Measurements from ENCODE around the gene GRXCR2. TPM values are rescaled to one million over a fixed set of nuclear protein-coding genes. Genes with fewer than 3 reads are reported as not detected.
"Not testable (repeated sequence)": the region's sequence is repeated elsewhere in the genome, so short reads cannot be mapped to it uniquely, and the experiment has no call there.

Gene GRXCR2
- total and polyA plus RNA-seq, 4 experiments from 2014 or later = not detected

DNA sequence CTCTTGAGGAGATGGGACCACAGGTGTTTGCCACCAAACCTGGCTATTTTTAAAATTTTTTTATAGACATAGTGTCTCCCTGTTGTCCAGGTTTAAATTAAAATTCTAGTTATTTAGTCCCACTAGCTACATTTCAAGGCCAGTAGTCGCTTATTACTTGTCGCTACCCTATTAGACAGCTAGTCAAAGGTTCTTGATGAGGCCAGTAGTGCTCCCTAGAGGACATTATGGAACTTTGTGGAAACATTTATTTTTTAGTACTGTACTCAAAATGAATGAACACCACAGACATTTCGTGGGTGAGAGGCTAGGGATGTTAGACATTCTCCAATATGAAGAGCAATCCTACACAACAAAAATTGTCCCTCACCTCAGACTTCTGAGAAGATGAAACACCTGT is 14.4 kb upstream of the GRXCR2 start:
- Histone ChIP-seq H3K27ac (ENCODE audit: low read depth, low read length) (no peak overlapping the region), H3K9me3 (ENCODE audit: control insufficient read depth in 1 of 2, low read length in 2 of 2) (no peaks in the 10 kb centered on the region), H3K4me3 (ENCODE audit: low read length in 2 of 2) (no peak overlapping the region), H3K27me3 (ENCODE audit: insufficient read depth, low read length) (no peaks in the 10 kb centered on the region), H3K4me1 (ENCODE audit: insufficient read depth, low read length) (no peaks in the 10 kb centered on the region), H3K36me3 (ENCODE audit: insufficient read depth, low read length) (no peaks in the 10 kb centered on the region)
- ChIA-PET CTCF (ENCODE audit: partially characterized antibody) (no interaction called here), POLR2A (ENCODE audit: partially characterized antibody) (no interaction called here)
- Mint-ChIP-seq H3K4me1 (no peaks in the 10 kb centered on the region), H3K36me3 (no peaks in the 10 kb centered on the region), H3K4me3 (no peak overlapping the region), H3K27me3 (peaks cover 0 to 2% of the 10 kb centered on the region in 2 donors), H3K27ac (no peak overlapping the region), H3K9me3 (peaks cover 2 to 25% (median 15%) of the 10 kb centered on the region in 8 donors)
- DNase-seq = no peak
- intact Hi-C loops (cut with micrococcal nuclease) = no loop called here

- no peak overlapping the region for H3K27ac ChIP-seq (ENCODE audit: low read depth, low read length)
- Mint-ChIP-seq H3K36me3 (no peaks in the 10 kb centered on the region), H3K27ac (no peak overlapping the region), H3K4me3 (no peak overlapping the region), H3K9me3 (peaks cover 0 to 6% (median under 1%) of the 10 kb centered on the region in 8 donors), H3K27me3 (peaks cover 12% of the 10 kb centered on the region in 2 donors), H3K4me1 (no peaks in the 10 kb centered on the region)
- H3K27me3 ChIP-seq (ENCODE audit: insufficient read depth, low read length) = no peaks in the 10 kb centered on the region
- no peak for DNase-seq
- intact Hi-C loops (cut with micrococcal nuclease) = no loop called here
- CTCF ChIA-PET (ENCODE audit: partially characterized antibody) = no interaction called here
- no peaks in the 10 kb centered on the region for H3K9me3 ChIP-seq (ENCODE audit: control insufficient read depth in 1 of 2, low read length in 2 of 2)
- H3K4me3 ChIP-seq (ENCODE audit: low read length in 2 of 2) = no peak overlapping the region
- no peaks in the 10 kb centered on the region for H3K4me1 ChIP-seq (ENCODE audit: insufficient read depth, low read length)
- POLR2A ChIA-PET (ENCODE audit: partially characterized antibody) = no interaction called here
- no peaks in the 10 kb centered on the region for H3K36me3 ChIP-seq (ENCODE audit: insufficient read depth, low read length)
Observed at GRCh38 chr5:145874765-145875164, 2.0 kb upstream of the GRXCR2 start.

DNA sequence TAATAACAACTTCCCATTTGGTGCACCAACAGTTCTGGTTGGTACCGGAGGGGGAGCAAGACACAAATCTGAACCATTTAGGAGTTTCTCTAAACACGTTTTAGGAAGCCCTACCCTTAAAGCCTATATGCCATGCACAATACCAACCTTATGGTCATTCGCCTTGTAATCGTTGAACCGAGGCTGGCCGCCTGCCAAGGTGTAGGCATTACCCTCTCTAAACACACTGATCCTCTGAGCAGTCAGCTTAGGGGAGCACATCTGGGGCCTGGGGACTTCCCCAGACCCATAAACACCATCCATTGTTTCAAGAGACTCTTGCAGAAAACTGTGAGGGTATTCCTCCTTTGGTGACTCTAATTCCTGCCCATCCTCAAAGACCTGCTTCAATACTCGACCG is 328 bp downstream of the GRXCR2 start:
- no peaks in the 10 kb centered on the region for H3K4me1 ChIP-seq (ENCODE audit: insufficient read depth, low read length)
- Mint-ChIP-seq H3K36me3 (no peaks in the 10 kb centered on the region), H3K9me3 (peaks cover 0 to 3% (median 0%) of the 10 kb centered on the region in 8 donors), H3K27me3 (peaks cover 9 to 15% of the 10 kb centered on the region in 2 donors), H3K4me1 (no peaks in the 10 kb centered on the region), H3K27ac (no peak overlapping the region), H3K4me3 (no peak overlapping the region)
- no peaks in the 10 kb centered on the region for H3K36me3 ChIP-seq (ENCODE audit: insufficient read depth, low read length)
- CTCF ChIA-PET (ENCODE audit: partially characterized antibody) = no interaction called here
- H3K27me3 ChIP-seq (ENCODE audit: insufficient read depth, low read length) = no peaks in the 10 kb centered on the region
- H3K9me3 ChIP-seq (ENCODE audit: control insufficient read depth in 1 of 2, low read length in 2 of 2) = no peaks in the 10 kb centered on the region
- no peak for DNase-seq
- intact Hi-C loops (cut with micrococcal nuclease) = no loop called here
- no peak overlapping the region for H3K27ac ChIP-seq (ENCODE audit: low read depth, low read length)
- POLR2A ChIA-PET (ENCODE audit: partially characterized antibody) = no interaction called here
- H3K4me3 ChIP-seq (ENCODE audit: low read length in 2 of 2) = no peak overlapping the region

DNA sequence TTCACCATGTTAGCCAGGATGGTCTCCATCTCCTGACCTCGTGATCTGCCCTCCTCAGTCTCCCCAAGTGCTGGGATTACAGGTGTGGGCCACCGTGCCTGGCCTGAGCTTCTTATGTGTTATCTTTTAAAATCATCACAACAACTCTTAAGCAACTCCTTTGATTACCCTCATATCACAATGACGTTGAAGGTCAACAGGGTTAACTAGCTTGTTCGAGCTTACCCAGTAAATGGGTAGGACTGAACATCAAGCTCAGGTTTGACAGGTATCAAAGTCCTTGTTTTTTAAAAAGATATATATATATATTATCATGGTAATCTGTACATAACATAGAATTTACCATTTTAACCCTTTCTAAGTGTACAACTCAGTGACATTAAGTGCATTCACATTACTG is 3.1 kb downstream of the GRXCR2 start:
- Histone ChIP-seq H3K27me3 (ENCODE audit: insufficient read depth, low read length) (no peaks in the 10 kb centered on the region), H3K9me3 (ENCODE audit: control insufficient read depth in 1 of 2, low read length in 2 of 2) (no peaks in the 10 kb centered on the region), H3K4me3 (ENCODE audit: low read length in 2 of 2) (no peak overlapping the region), H3K4me1 (ENCODE audit: insufficient read depth, low read length) (no peaks in the 10 kb centered on the region), H3K27ac (ENCODE audit: low read depth, low read length) (no peak overlapping the region), H3K36me3 (ENCODE audit: insufficient read depth, low read length) (no peaks in the 10 kb centered on the region)
- intact Hi-C loops (cut with micrococcal nuclease) = no loop called here
- Mint-ChIP-seq H3K4me3 (no peak overlapping the region), H3K27me3 (peaks cover 5 to 15% of the 10 kb centered on the region in 2 donors), H3K36me3 (no peaks in the 10 kb centered on the region), H3K9me3 (peaks cover 0 to 2% (median 0%) of the 10 kb centered on the region in 8 donors), H3K4me1 (no peaks in the 10 kb centered on the region), H3K27ac (peak overlapping the region in 1 of 7 donors; percentile 32)
- ChIA-PET CTCF (ENCODE audit: partially characterized antibody) (no interaction called here), POLR2A (ENCODE audit: partially characterized antibody) (no interaction called here)
- no peak for DNase-seq

DNA sequence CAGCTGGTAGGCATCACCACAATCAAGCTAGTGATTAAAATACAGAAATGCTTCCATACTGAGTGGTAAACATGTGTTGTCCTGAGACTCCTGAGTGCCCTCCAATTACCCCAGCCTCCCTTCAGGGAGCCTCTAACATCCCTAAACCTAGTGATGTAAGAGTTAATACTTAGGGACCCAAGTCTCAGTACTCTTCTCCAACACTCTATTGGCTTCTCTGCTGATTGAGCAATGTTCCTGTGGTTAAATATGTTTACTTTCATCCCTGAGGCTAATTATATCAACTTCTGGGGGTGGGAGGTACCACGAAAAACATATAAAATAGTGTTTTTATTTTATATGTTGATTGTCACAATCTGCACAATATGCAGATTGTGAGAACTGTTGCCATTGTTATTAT is 5.0 kb downstream of the GRXCR2 start:
- H3K27ac Mint-ChIP-seq = no peak overlapping the region
- Histone ChIP-seq H3K4me1 (ENCODE audit: insufficient read depth, low read length) (no peaks in the 10 kb centered on the region), H3K36me3 (ENCODE audit: insufficient read depth, low read length) (no peaks in the 10 kb centered on the region), H3K27ac (ENCODE audit: low read depth, low read length) (no peak overlapping the region), H3K27me3 (ENCODE audit: insufficient read depth, low read length) (no peaks in the 10 kb centered on the region), H3K4me3 (ENCODE audit: low read length in 2 of 2) (no peak overlapping the region), H3K9me3 (ENCODE audit: control insufficient read depth in 1 of 2, low read length in 2 of 2) (no peaks in the 10 kb centered on the region)
- peaks cover 0 to 4% (median 0%) of the 10 kb centered on the region in 8 donors for H3K9me3 Mint-ChIP-seq
- no peaks in the 10 kb centered on the region for H3K4me1 Mint-ChIP-seq
- POLR2A ChIA-PET (ENCODE audit: partially characterized antibody) = no interaction called here
- CTCF ChIA-PET (ENCODE audit: partially characterized antibody) = no interaction called here
- H3K27me3 Mint-ChIP-seq = peaks cover 3 to 11% of the 10 kb centered on the region in 2 donors
- DNase-seq = no peak
- no peak overlapping the region for H3K4me3 Mint-ChIP-seq
- no peaks in the 10 kb centered on the region for H3K36me3 Mint-ChIP-seq
- intact Hi-C loops (cut with micrococcal nuclease) = no loop called here

GRCh38 chr5:145864432-145864831 is 8.4 kb downstream of the GRXCR2 start:
- H3K36me3 Mint-ChIP-seq; H3K4me1 Mint-ChIP-seq; DNase-seq; H3K4me3 ChIP-seq (ENCODE audit: low read length in 2 of 2); CTCF ChIA-PET (ENCODE audit: partially characterized antibody); H3K27ac Mint-ChIP-seq; H3K27me3 ChIP-seq (ENCODE audit: insufficient read depth, low read length); H3K36me3 ChIP-seq (ENCODE audit: insufficient read depth, low read length); intact Hi-C loops (cut with micrococcal nuclease); H3K9me3 ChIP-seq (ENCODE audit: control insufficient read depth in 1 of 2, low read length in 2 of 2); POLR2A ChIA-PET (ENCODE audit: partially characterized antibody); H3K4me1 ChIP-seq (ENCODE audit: insufficient read depth, low read length); H3K27ac ChIP-seq (ENCODE audit: low read depth, low read length); H3K9me3 Mint-ChIP-seq; H3K4me3 Mint-ChIP-seq: not testable (repeated sequence)
- H3K27me3 Mint-ChIP-seq = peaks cover 5 to 12% of the 10 kb centered on the region in 2 donors

GRCh38 chr5:145863003-145863402 is 9.8 kb downstream of the GRXCR2 start:
- H3K27me3 Mint-ChIP-seq = peaks cover 5 to 10% of the 10 kb centered on the region in 2 donors
- H3K9me3 Mint-ChIP-seq = peaks cover 0 to 4% (median 0%) of the 10 kb centered on the region in 8 donors
- POLR2A ChIA-PET (ENCODE audit: partially characterized antibody) = no interaction called here
- H3K27ac Mint-ChIP-seq = no peak overlapping the region
- H3K36me3 ChIP-seq (ENCODE audit: insufficient read depth, low read length) = no peaks in the 10 kb centered on the region
- intact Hi-C loops (cut with micrococcal nuclease) = no loop called here
- no peaks in the 10 kb centered on the region for H3K4me1 Mint-ChIP-seq
- no peak overlapping the region for H3K4me3 ChIP-seq (ENCODE audit: low read length in 2 of 2)
- no peaks in the 10 kb centered on the region for H3K27me3 ChIP-seq (ENCODE audit: insufficient read depth, low read length)
- no peak overlapping the region for H3K27ac ChIP-seq (ENCODE audit: low read depth, low read length)
- H3K36me3 Mint-ChIP-seq = no peaks in the 10 kb centered on the region
- no peak overlapping the region for H3K4me3 Mint-ChIP-seq
- no peaks in the 10 kb centered on the region for H3K4me1 ChIP-seq (ENCODE audit: insufficient read depth, low read length)
- no peaks in the 10 kb centered on the region for H3K9me3 ChIP-seq (ENCODE audit: control insufficient read depth in 1 of 2, low read length in 2 of 2)
- CTCF ChIA-PET (ENCODE audit: partially characterized antibody) = no interaction called here
- no peak for DNase-seq

DNA sequence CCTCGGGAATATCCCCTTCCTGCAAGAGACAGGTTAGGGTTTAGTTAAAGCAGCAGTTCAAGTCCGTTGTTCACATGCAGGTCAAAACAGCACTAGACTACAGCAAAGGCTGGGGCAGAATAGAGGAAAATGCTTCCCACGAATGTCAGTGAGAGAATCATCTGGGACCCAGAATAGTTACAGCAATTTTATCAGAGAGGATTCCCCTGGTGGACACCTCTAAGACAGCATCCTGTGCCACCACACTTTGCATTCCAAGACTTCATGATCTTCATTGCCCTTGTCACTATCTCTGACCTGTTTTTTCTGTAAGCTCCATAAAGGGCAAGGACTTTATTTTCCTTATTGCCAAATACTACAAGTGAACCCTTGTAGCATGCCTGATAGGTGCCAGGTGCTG is 12.9 kb downstream of the GRXCR2 start:
- H3K27ac Mint-ChIP-seq = no peak overlapping the region
- H3K4me3 Mint-ChIP-seq = no peak overlapping the region
- DNase-seq = no peak
- H3K9me3 ChIP-seq (ENCODE audit: control insufficient read depth in 1 of 2, low read length in 2 of 2) = no peaks in the 10 kb centered on the region
- ChIA-PET CTCF (ENCODE audit: partially characterized antibody) (no interaction called here), POLR2A (ENCODE audit: partially characterized antibody) (no interaction called here)
- H3K27me3 Mint-ChIP-seq = peaks cover 5 to 10% of the 10 kb centered on the region in 2 donors
- no peaks in the 10 kb centered on the region for H3K36me3 ChIP-seq (ENCODE audit: insufficient read depth, low read length)
- H3K4me3 ChIP-seq (ENCODE audit: low read length in 2 of 2) = no peak overlapping the region
- H3K9me3 Mint-ChIP-seq = peaks cover 0 to 6% (median 0%) of the 10 kb centered on the region in 8 donors
- peaks cover 6% of the 10 kb centered on the region for H3K4me1 ChIP-seq (ENCODE audit: insufficient read depth, low read length)
- no peaks in the 10 kb centered on the region for H3K27me3 ChIP-seq (ENCODE audit: insufficient read depth, low read length)
- intact Hi-C loops (cut with micrococcal nuclease) = no loop called here
- peaks cover 0 to 1% (median 0%) of the 10 kb centered on the region in 4 donors for H3K4me1 Mint-ChIP-seq
- no peak overlapping the region for H3K27ac ChIP-seq (ENCODE audit: low read depth, low read length)
- H3K36me3 Mint-ChIP-seq = no peaks in the 10 kb centered on the region

Data from CD4-positive, alpha-beta memory T cell (primary cell).